GM15510 (cell line): ENCODE results near the gene TMEM38B.

ENCODE experiments used
- POLR2A ChIP-seq: IDR thresholded peaks from 3 replicates; pipeline ENCODE4 v1.6.1; 2011; ENCODE audit warnings: borderline replicate concordance; ENCODE audit not compliant: insufficient read length; ENCODE audit errors: extremely low read depth

Gene TMEM38B

GRCh38 chr9:105676351-105676923 is 17.9 kb upstream of the TMEM38B start:
- no peak for TF ChIP-seq POLR2A

- TF ChIP-seq POLR2A = no peak
These were observed 16.2 kb upstream of the TMEM38B start for GRCh38 chr9:105678163-105678562.

GRCh38 chr9:105678781-105679180 is 15.6 kb upstream of the TMEM38B start:
- TF ChIP-seq POLR2A = no peak

GRCh38 chr9:105679257-105680022 is 14.9 kb upstream of the TMEM38B start:
- no peak for TF ChIP-seq POLR2A

GRCh38 chr9:105681313-105681712 is 13.0 kb upstream of the TMEM38B start:
- no peak for TF ChIP-seq POLR2A

GRCh38 chr9:105681724-105682123 is 12.6 kb upstream of the TMEM38B start:
- no peak for TF ChIP-seq POLR2A

- no peak for TF ChIP-seq POLR2A
These were observed 10.6 kb upstream of the TMEM38B start for GRCh38 chr9:105683688-105684275.

- TF ChIP-seq POLR2A = no peak
These were observed 7.4 kb upstream of the TMEM38B start for GRCh38 chr9:105686936-105687335.

GRCh38 chr9:105690742-105691141 is 3.6 kb upstream of the TMEM38B start:
- no peak for TF ChIP-seq POLR2A

GRCh38 chr9:105693435-105694189 is 729 bp upstream of the TMEM38B start:
- TF ChIP-seq POLR2A = no peak

GRCh38 chr9:105694848-105695581 is 674 bp downstream of the TMEM38B start:
- TF ChIP-seq POLR2A = no peak

- no peak for TF ChIP-seq POLR2A
These were observed 2.0 kb downstream of the TMEM38B start for GRCh38 chr9:105696219-105696793.

GRCh38 chr9:105697871-105698270 is 3.5 kb downstream of the TMEM38B start:
- no peak for TF ChIP-seq POLR2A

GRCh38 chr9:105698348-105698870 is 4.1 kb downstream of the TMEM38B start:
- TF ChIP-seq POLR2A = no peak
